ENCODE results near the gene SBF2.
"Not testable (repeated sequence)": the region's sequence is repeated elsewhere in the genome, so short reads cannot be mapped to it uniquely, and the experiment has no call there.

Gene SBF2

GRCh38 chr11:9756461-9756860, 537.6 kb downstream of the SBF2 start:
- peaks cover 8% of the 10 kb centered on the region for H3K36me3 ChIP-seq (ENCODE audit: control insufficient read depth, insufficient read depth, low read length)
- H3K9ac ChIP-seq (ENCODE audit: low read depth, low read length): no peak overlapping the region

DNA sequence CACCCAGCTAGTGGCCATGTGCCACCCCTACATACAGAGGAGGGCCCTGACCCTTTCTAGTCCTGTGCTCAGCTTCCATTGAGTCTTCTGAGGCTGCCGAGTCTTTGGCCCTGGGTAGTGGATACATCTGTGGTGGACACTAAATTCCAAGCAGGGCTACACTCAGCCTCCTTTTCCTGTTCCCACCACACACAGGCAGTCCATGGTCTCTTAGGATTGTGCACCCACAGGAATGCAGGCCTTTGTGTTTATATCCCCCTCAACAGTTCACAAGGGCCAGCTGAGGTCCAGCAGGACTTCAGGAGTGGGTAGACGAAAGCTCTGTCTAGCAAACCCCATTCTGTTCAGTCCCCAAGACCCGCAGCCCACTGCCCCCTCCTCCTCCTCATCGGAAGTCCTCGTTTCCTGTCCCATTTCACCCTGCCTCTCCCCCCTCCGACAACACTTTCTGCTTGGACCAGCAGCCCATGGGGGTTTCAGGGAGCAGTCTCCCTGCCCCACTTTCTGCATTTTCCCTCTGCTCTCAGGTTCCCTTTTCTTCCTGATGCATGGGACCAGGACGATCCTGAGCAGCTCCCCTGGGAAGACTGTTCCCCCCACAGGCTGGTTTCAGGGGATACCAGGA, 538.3 kb downstream of the SBF2 start:
- Histone ChIP-seq H3K27ac (ENCODE audit: low read depth, low read length) (peak overlapping the region; percentile 10), H3K9ac (ENCODE audit: low read depth, low read length) (no peak overlapping the region), H3K9me3 (ENCODE audit: control insufficient read depth, insufficient read depth, low read length) (no peaks in the 10 kb centered on the region), H3K4me3 (ENCODE audit: low read depth, low read length) (no peak overlapping the region), H3K27me3 (ENCODE audit: control insufficient read depth, insufficient read depth, low read length) (no peaks in the 10 kb centered on the region), H3K36me3 (ENCODE audit: control insufficient read depth, insufficient read depth, low read length) (peaks cover 16% of the 10 kb centered on the region), H3K4me1 (ENCODE audit: control insufficient read depth, insufficient read depth, low read length) (peaks cover 28% of the 10 kb centered on the region)

More at GRCh38 chr11:9756461-9756860, 537.6 kb downstream of the SBF2 start:
- Histone ChIP-seq H3K4me3 (ENCODE audit: low read depth, low read length) (no peak overlapping the region), H3K27ac (ENCODE audit: low read depth, low read length) (no peak overlapping the region), H3K9me3 (ENCODE audit: control insufficient read depth, insufficient read depth, low read length) (no peaks in the 10 kb centered on the region), H3K4me1 (ENCODE audit: control insufficient read depth, insufficient read depth, low read length) (peaks cover 28% of the 10 kb centered on the region), H3K27me3 (ENCODE audit: control insufficient read depth, insufficient read depth, low read length) (no peaks in the 10 kb centered on the region)

DNA sequence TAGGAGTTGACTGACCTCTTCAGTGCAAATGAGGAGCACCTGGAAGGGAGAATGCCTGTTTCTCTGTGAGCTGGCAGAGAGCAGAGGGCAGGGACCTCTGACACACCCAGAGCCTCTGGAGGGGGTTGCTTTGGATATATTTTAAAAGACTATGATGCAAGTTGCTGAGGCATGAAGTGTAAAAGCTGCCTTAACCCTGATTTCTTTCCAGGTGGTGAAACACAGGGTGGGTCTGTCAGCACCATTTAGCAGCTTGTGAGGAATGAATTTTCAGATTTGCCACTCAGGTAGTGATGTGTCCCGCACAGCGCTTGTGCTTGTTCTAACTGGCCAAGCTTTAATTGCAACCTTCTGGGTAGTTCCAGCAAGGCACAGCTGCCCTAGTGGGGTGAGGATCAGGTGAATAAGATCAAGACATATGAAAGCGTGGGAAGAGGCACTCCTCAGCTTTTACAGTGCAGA, 540.0 kb downstream of the SBF2 start:
- Histone ChIP-seq H3K9me3 (ENCODE audit: control insufficient read depth, insufficient read depth, low read length) (no peaks in the 10 kb centered on the region), H3K9ac (ENCODE audit: low read depth, low read length) (no peak overlapping the region), H3K27me3 (ENCODE audit: control insufficient read depth, insufficient read depth, low read length) (no peaks in the 10 kb centered on the region), H3K4me3 (ENCODE audit: low read depth, low read length) (no peak overlapping the region), H3K27ac (ENCODE audit: low read depth, low read length) (no peak overlapping the region), H3K4me1 (ENCODE audit: control insufficient read depth, insufficient read depth, low read length) (peaks cover 19% of the 10 kb centered on the region), H3K36me3 (ENCODE audit: control insufficient read depth, insufficient read depth, low read length) (peaks cover 27% of the 10 kb centered on the region)

- Histone ChIP-seq H3K4me3 (ENCODE audit: low read depth, low read length) (no peak overlapping the region), H3K27ac (ENCODE audit: low read depth, low read length) (no peak overlapping the region), H3K4me1 (ENCODE audit: control insufficient read depth, insufficient read depth, low read length) (peaks cover 13% of the 10 kb centered on the region), H3K9me3 (ENCODE audit: control insufficient read depth, insufficient read depth, low read length) (no peaks in the 10 kb centered on the region), H3K27me3 (ENCODE audit: control insufficient read depth, insufficient read depth, low read length) (no peaks in the 10 kb centered on the region), H3K36me3 (ENCODE audit: control insufficient read depth, insufficient read depth, low read length) (peaks cover 30% of the 10 kb centered on the region), H3K9ac (ENCODE audit: low read depth, low read length) (no peak overlapping the region)
These were observed 541.0 kb downstream of the SBF2 start for GRCh38 chr11:9753021-9753420.

GRCh38 chr11:9752091-9752490, 541.9 kb downstream of the SBF2 start:
- Histone ChIP-seq H3K4me3 (ENCODE audit: low read depth, low read length) (no peak overlapping the region), H3K27me3 (ENCODE audit: control insufficient read depth, insufficient read depth, low read length) (no peaks in the 10 kb centered on the region), H3K9me3 (ENCODE audit: control insufficient read depth, insufficient read depth, low read length) (no peaks in the 10 kb centered on the region), H3K36me3 (ENCODE audit: control insufficient read depth, insufficient read depth, low read length) (peaks cover 35% of the 10 kb centered on the region), H3K9ac (ENCODE audit: low read depth, low read length) (no peak overlapping the region), H3K27ac (ENCODE audit: low read depth, low read length) (no peak overlapping the region), H3K4me1 (ENCODE audit: control insufficient read depth, insufficient read depth, low read length) (peaks cover 8% of the 10 kb centered on the region; the same call in 1 of the 2 replicates)

DNA sequence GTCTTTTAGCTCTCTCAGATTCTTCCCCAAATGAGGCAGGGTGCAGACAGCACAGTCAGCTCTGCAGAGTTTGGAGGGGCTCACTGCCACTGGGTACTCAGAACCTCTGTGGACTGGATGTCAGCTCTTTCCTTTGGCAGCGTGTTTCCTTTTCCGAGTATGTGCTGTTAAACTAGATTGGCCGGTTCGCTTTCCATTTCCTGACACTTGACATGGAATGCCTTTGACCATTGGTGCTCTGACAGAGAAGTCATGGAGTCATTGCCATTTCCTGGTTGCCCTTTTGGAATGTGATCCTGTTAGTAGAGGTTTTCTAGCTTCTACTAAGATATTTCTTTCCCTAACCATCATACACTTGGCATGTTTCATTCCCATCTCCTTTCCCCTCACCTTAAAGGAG, 543.5 kb downstream of the SBF2 start:
- no peak overlapping the region for H3K27ac ChIP-seq (ENCODE audit: low read depth, low read length)
- no peaks in the 10 kb centered on the region for H3K27me3 ChIP-seq (ENCODE audit: control insufficient read depth, insufficient read depth, low read length)
- no peaks in the 10 kb centered on the region for H3K9me3 ChIP-seq (ENCODE audit: control insufficient read depth, insufficient read depth, low read length)
- no peak overlapping the region for H3K4me3 ChIP-seq (ENCODE audit: low read depth, low read length)
- H3K9ac ChIP-seq (ENCODE audit: low read depth, low read length): no peak overlapping the region
- H3K36me3 ChIP-seq (ENCODE audit: control insufficient read depth, insufficient read depth, low read length): peaks cover 43% of the 10 kb centered on the region
- H3K4me1 ChIP-seq (ENCODE audit: control insufficient read depth, insufficient read depth, low read length): peaks cover 2% of the 10 kb centered on the region; the same call in 1 of the 2 replicates

DNA sequence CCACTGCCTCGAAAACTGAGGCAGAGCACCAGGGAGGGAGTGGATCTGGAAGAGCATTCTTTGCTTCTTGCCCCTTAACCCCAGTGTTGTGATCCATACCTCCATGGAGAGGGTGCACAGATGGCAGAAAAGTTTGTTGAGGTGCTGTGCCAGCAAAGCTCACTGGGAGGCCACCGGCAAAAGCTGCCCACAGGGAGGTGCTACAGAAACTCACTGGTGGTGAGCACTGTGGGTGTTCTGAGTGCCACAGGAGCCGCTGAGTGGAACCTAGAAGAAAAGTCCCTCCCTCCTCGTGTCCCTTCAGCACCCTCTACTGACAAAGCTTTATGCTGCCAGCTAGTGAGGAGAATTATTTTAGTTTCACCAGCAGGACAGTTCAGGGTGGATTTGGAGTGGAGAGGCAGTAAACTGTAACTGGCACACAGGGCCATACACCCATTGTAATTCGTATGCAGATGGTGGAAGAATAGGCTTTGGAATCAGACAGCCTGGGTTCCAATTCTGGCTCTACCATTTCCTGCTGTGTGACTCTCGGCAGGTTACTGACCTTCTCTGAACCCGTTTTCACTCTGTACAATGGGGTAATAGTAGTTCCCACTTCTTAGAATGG, 545.6 kb downstream of the SBF2 start:
- Histone ChIP-seq H3K9me3 (ENCODE audit: control insufficient read depth, insufficient read depth, low read length) (no peaks in the 10 kb centered on the region), H3K9ac (ENCODE audit: low read depth, low read length) (no peak overlapping the region), H3K4me3 (ENCODE audit: low read depth, low read length) (no peak overlapping the region), H3K4me1 (ENCODE audit: control insufficient read depth, insufficient read depth, low read length) (0 out of 2 replicates have a peak, but pooled peaks cover 2% of the 10 kb centered on the region), H3K27ac (ENCODE audit: low read depth, low read length) (no peak overlapping the region), H3K36me3 (ENCODE audit: control insufficient read depth, insufficient read depth, low read length) (peaks cover 52% of the 10 kb centered on the region), H3K27me3 (ENCODE audit: control insufficient read depth, insufficient read depth, low read length) (no peaks in the 10 kb centered on the region)

DNA sequence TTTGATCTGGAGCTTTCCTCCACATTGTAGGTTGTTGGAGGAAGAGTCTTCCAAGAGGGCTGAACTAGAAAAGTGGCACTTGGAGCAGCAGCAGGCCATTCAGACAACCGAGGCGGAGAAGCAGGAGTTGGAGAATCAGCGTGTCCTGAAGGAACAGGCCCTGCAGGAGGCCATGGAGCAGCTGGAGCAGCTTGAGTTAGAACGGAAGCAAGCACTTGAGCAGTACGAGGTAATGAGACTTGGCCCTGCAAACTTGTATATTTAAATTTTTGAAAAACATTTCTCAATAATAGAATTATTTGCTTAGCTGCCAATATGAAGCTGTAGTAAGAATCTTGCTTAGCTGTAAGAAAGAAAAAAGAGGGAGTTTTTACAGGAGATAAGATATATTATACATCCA, 546.2 kb downstream of the SBF2 start:
- Histone ChIP-seq H3K27ac (ENCODE audit: low read depth, low read length) (no peak overlapping the region), H3K27me3 (ENCODE audit: control insufficient read depth, insufficient read depth, low read length) (no peaks in the 10 kb centered on the region), H3K9ac (ENCODE audit: low read depth, low read length) (no peak overlapping the region), H3K9me3 (ENCODE audit: control insufficient read depth, insufficient read depth, low read length) (no peaks in the 10 kb centered on the region), H3K4me1 (ENCODE audit: control insufficient read depth, insufficient read depth, low read length) (0 out of 2 replicates have a peak, but pooled peaks cover 2% of the 10 kb centered on the region), H3K36me3 (ENCODE audit: control insufficient read depth, insufficient read depth, low read length) (peaks cover 52% of the 10 kb centered on the region), H3K4me3 (ENCODE audit: low read depth, low read length) (no peak overlapping the region)

- H3K4me1 ChIP-seq (ENCODE audit: control insufficient read depth, insufficient read depth, low read length): 0 out of 2 replicates have a peak, but pooled peaks cover 2% of the 10 kb centered on the region
- no peak overlapping the region for H3K4me3 ChIP-seq (ENCODE audit: low read depth, low read length)
- no peak overlapping the region for H3K27ac ChIP-seq (ENCODE audit: low read depth, low read length)
- peaks cover 55% of the 10 kb centered on the region for H3K36me3 ChIP-seq (ENCODE audit: control insufficient read depth, insufficient read depth, low read length)
- no peaks in the 10 kb centered on the region for H3K9me3 ChIP-seq (ENCODE audit: control insufficient read depth, insufficient read depth, low read length)
- no peak overlapping the region for H3K9ac ChIP-seq (ENCODE audit: low read depth, low read length)
- no peaks in the 10 kb centered on the region for H3K27me3 ChIP-seq (ENCODE audit: control insufficient read depth, insufficient read depth, low read length)
These were observed 546.8 kb downstream of the SBF2 start for GRCh38 chr11:9747229-9747628.

DNA sequence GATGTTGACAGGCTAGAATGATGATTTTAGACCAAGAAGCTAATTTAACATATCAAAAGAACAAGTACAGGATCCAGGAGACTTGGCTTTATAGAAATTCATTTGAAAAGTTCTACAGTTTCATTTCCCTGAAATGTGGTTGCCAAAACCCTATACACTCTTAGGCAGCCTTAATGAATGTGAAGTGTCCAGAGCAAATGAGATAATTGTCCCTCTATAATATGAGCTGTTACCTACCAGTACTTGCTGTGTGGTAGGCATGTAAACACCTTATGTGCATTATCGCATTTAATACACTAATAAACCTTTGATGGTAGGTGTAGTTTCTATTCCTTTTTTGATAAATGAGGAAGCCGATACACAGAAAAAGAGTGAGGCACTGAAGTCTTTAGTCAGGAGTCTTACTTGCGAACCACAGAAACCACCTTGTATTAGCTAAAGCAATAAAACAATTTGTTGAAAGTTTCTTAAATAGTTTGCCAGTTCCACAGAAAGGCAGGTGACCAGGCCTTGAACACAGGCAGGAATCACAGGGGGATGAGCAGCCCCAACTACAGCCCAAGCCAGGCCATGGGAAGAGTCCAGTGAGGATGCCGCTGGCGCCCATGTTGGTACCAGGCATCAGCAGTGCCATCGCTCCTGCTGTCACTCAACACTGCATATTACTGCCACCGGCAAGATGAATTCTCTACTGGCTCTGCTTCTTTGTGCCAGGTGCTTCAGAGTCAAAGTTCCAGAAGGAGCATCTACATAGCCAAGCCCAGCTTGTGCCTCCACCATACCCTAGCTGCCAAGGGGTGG, 548.4 kb downstream of the SBF2 start:
- peaks cover 55% of the 10 kb centered on the region for H3K36me3 ChIP-seq (ENCODE audit: control insufficient read depth, insufficient read depth, low read length)
- H3K4me1 ChIP-seq (ENCODE audit: control insufficient read depth, insufficient read depth, low read length): 0 out of 2 replicates have a peak, but pooled peaks cover 2% of the 10 kb centered on the region

DNA sequence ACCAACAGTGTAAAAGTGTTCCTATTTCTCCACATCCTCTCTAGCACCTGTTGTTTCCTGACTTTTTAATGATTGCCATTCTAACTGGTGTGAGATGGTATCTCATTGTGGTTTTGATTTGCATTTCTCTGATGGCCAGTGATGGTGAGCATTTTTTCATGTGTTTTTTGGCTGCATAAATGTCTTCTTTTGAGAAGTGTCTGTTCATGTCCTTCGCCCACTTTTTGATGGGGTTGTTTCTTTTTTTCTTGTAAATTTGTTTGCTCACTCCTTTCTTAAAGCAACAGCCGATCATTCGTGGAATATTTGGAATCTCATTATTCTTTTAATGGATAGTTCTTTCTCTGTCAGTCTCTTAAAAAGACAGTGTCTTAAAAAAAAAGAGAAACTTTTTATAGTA, 550.5 kb downstream of the SBF2 start:
- not testable (repeated sequence) for H3K4me3 ChIP-seq (ENCODE audit: low read depth, low read length); H3K4me1 ChIP-seq (ENCODE audit: control insufficient read depth, insufficient read depth, low read length); H3K9ac ChIP-seq (ENCODE audit: low read depth, low read length); H3K27ac ChIP-seq (ENCODE audit: low read depth, low read length); H3K9me3 ChIP-seq (ENCODE audit: control insufficient read depth, insufficient read depth, low read length); H3K27me3 ChIP-seq (ENCODE audit: control insufficient read depth, insufficient read depth, low read length)
- peaks cover 66% of the 10 kb centered on the region for H3K36me3 ChIP-seq (ENCODE audit: control insufficient read depth, insufficient read depth, low read length)

More for the DNA sequence above, 548.4 kb downstream of the SBF2 start:
- Histone ChIP-seq H3K9me3 (ENCODE audit: control insufficient read depth, insufficient read depth, low read length) (no peaks in the 10 kb centered on the region), H3K9ac (ENCODE audit: low read depth, low read length) (no peak overlapping the region), H3K4me3 (ENCODE audit: low read depth, low read length) (no peak overlapping the region), H3K27ac (ENCODE audit: low read depth, low read length) (no peak overlapping the region), H3K27me3 (ENCODE audit: control insufficient read depth, insufficient read depth, low read length) (no peaks in the 10 kb centered on the region)
